Ovary (tissue), 3 donors: ENCODE data around the gene BAIAP2L2.

Source experiments
- CTCF ChIP-seq, 3 donors: fragments of 450-650 bp in 2 of 3; fragments of 200-600 bp in 1 of 3; IDR thresholded peaks; one replicate each; pipeline versions ENCODE4 v1.5.1 to v1.8.0; 2016 to 2022; ENCODE audit warnings: antibody characterized with exemption in 3 of 3, mild to moderate bottlenecking in 1 of 3
- POLR2A ChIP-seq: fragments of 450-650 bp; IDR thresholded peaks from one replicate; pipeline ENCODE4 v1.6.1; 2017; ENCODE audit warnings: antibody characterized with exemption, mild to moderate bottlenecking, moderate library complexity
- donor health status: DM: no; HTN: no; CAD: no.

DNA sequence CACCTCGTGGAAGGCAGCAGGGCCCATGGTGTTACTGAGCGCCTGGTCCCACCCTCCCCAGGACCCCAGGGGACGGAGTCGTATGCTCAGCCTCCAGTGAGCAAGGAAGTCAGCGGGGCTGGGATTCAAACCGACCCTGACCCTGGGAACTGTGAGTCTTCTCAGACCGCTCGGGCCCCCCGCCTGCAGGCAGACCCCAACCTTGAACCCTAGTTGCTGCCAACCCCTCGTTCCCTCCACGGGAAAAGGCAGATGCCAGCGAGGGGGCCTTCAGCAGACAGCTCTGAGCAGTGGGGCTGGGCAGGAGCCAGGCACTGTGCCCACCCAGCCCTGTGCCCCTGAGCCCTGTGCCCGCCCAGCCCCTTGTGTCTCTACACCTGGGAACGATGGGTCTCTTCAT lies 32.9 kb downstream of the BAIAP2L2 start:
- no peak for TF ChIP-seq CTCF (IDR thresholded peaks at IDR 0.05)
- TF ChIP-seq POLR2A: no peak
